Left forelimb (tissue), 1 donor: Measurements from ENCODE around the gene SHISA6.

ENCODE experiments used
- DNase-seq: peaks from one replicate; pipeline ENCODE4 v3.0.0-alpha.2; 2018; ENCODE audit warnings: low spot score

SHISA6 gene

DNA sequence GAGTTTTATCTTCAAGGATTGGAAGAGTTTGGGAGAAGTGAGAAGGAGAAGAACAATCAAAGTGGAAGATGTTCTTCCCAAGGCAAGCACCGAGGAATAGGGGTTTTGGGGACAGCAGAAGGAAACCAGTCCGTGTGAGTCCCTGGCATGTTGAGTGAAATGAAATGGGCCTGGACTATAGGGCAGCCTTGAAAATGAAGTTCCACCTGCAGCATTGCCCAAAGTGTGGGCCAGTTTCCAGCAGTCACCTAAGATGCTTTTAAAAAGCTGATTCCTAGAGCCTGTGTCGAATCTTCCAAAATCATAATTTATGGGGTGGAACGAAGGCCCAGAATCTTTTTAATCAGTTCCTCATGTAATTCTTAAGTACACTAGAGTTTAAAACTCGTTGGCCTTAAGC is 297.4 kb downstream of the SHISA6 start:
- no peak for DNase-seq

DNA sequence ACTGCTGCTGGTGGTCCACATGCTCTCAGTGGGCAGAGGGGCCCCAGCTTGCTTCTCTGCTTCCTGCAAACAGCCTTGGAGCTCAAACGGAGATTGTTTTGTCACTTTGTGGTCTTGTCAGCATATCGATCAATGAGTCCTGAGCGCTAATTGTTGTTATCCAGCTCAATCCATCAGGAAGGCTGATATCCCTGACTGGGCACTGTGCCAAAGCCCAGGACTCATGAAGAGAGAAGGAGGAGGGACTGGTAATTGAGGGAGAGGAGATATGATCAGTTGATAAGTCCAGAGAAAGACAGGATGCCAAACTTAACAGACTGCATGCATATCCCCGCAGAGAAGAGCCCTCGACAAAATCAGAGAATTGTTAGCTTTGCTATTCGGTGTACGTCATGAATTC is 298.6 kb downstream of the SHISA6 start:
- DNase-seq, result no peak

GRCh38 chr17:11545002-11545401 is 304.0 kb downstream of the SHISA6 start:
- no peak for DNase-seq

- DNase-seq, result no peak
Measured at GRCh38 chr17:11545696-11546095, 304.7 kb downstream of the SHISA6 start.

DNA sequence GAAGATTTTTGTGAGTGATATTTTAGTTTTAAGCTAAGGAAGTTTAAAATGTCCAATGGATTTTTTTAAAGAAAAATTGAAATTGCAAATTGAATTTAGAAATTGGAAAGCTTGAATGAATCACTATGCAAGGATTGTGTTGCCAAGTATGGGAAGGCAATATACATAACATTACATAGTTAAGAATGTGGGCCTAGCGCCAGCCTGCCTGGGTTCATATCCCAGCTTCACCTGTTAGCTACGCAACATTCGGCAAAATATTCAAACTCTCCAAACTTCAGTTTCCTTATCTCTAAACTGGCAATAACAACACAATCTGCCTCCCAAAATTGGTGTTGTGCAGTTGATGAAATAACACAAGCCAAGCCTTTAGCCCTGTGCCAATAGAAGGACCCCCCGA is 306.8 kb downstream of the SHISA6 start:
- DNase-seq, result no peak

DNA sequence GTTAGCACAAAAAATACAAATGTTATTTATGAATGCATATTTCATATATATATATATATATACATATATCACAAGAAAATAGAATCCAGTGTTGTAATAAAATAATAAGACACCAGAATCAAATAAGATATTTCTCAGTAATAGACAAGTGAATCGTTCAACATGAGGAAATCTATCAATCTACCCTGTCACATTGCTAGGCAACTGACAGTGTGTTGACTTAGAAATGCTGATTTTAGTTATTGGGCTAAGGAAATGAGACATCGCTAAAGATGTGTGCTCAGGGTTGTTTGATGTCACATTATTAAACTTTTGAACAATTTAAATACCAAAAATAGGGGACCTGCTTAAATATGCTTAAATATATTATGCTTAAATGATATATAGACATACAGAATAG is 307.4 kb downstream of the SHISA6 start:
- DNase-seq, result no peak

DNA sequence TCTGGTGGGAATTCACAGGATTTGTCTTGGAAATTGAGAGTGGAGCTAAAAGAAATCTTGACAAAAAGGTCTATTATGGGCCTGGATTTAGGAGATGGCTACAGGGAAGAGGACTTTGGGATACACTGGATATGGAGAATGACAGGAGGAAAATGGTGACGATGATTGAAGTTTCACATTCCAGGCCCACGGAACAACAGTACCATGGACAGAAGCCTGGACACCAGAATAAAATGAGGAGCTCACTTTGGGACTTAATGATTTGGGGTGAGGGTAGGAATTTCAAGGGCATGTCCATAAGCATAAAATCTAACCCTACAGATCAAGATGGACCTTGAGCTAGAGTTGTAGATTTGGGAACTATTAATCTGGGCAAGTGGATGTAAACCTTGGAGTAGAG is 309.4 kb downstream of the SHISA6 start:
- DNase-seq, result no peak

- no peak for DNase-seq
Measured at GRCh38 chr17:11551442-11551841, 310.4 kb downstream of the SHISA6 start.

DNA sequence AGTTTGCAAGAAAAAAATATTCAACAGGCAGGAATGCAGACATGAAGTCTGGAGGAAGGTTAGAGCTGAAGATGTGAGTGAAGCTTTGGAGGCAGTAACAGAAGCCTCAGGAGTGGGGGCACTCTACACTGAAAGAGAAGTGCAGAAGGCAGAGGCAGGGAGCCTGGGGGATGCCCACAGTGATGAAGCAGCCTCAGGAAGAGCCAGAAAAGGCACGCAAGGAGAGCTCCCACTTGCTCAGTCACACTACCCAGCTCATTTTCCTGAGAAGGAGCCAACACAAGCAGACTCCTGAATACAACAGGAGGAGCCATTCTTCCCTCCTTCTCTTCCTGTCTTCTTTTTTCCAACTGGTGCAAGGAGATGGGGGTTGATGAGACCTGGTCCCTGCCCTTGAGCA is 312.1 kb downstream of the SHISA6 start:
- DNase-seq, result no peak

DNA sequence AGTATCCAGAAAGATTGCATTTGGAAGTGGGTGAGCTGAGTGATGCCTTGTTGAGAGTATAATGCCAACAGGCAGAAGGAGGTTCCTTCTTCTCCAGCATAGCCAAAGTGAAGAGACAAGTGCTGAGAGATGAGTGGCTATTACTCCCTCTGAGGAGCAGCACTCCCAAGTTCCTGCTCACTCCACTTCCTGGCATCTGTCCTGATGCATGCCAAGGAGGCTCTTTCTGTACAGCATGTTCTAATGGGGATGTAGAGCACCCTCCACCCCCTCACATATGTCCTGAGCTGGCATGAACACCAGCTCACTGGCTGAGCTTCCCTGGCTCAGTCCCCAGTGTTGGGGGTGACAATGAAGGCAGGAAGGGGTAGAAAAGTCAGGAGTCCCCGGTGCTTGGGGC is 313.0 kb downstream of the SHISA6 start:
- DNase-seq, result no peak

- DNase-seq, result no peak
Measured at GRCh38 chr17:11554542-11554941, 313.5 kb downstream of the SHISA6 start.

- no peak for DNase-seq
Measured at GRCh38 chr17:11555530-11555929, 314.5 kb downstream of the SHISA6 start.

DNA sequence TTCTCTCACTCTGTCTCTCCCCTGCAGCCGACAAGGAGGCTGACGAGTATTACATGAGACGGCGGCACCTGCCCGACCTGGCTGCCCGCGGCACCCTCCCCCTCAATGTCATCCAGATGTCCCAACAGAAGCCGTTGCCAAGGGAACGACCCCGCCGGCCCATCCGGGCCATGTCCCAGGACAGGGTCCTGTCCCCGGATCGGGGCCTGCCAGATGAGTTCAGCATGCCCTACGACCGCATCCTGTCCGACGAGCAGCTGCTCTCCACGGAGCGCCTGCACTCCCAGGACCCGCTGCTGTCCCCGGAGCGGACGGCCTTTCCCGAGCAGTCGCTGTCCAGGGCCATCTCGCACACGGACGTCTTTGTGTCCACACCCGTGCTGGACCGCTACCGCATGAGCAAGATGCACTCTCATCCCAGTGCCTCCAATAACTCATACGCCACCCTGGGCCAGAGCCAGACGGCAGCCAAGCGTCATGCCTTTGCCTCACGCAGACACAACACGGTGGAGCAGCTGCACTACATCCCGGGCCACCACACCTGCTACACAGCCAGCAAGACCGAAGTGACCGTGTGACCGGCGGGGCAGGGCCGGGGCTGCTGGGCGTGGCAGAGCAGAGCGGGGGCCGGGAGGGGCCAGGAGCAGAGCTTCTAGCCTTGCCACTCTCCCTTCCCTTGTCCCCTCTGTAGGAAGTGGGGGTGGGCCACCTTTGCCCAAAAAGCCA is 316.9 kb downstream of the SHISA6 start:
- no peak for DNase-seq

GRCh38 chr17:11558681-11559234 is 317.7 kb downstream of the SHISA6 start:
- no peak for DNase-seq

DNA sequence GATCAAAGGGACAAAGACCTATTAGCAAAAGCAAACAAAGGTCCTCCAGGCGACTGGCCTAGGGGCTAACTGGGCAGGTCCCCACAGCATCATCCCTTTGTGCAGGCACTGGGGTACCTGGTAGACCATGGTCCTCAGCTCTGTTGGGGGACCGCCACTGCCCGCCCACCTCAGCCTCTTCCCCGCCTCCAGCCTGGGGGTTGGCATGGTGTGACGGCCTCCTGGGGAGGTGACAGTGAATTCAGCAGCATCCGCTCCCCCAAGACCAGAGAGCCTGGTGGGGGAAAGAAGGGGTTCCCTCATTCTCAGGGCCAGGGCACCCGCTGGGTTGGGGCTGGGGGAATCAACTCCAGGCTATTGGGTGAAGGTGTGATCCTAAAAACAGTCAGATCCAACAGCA is 318.6 kb downstream of the SHISA6 start:
- no peak for DNase-seq

- DNase-seq, result no peak
Measured at GRCh38 chr17:11561281-11561680, 320.3 kb downstream of the SHISA6 start.

GRCh38 chr17:11561702-11562101 is 320.7 kb downstream of the SHISA6 start:
- no peak for DNase-seq

- peak; percentile 77 for DNase-seq
Measured at GRCh38 chr17:11564589-11565380, 323.8 kb downstream of the SHISA6 start.

- no peak for DNase-seq
Measured at GRCh38 chr17:11565591-11565990, 324.6 kb downstream of the SHISA6 start.

- DNase-seq, result no peak
Measured at GRCh38 chr17:11578998-11579397, 338.0 kb downstream of the SHISA6 start.

DNA sequence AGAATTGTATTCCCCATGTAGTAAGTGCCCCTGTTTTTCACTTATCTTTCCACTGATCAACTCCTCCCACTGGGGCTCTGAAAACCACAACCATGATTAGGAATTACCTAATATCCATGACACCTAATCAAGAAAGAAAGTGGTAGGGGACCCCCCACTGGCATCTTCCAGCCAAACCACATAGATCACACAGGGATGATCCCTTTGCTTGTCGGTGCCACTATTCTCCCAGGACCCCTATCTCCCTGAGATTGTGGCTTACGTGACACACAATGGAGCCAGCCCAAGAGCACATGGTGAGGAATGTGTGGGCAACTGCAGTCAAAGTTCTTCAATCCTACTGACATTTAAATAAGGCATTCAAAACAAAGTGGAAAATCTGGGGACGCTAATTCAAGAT is 339.7 kb downstream of the SHISA6 start:
- no peak for DNase-seq

DNA sequence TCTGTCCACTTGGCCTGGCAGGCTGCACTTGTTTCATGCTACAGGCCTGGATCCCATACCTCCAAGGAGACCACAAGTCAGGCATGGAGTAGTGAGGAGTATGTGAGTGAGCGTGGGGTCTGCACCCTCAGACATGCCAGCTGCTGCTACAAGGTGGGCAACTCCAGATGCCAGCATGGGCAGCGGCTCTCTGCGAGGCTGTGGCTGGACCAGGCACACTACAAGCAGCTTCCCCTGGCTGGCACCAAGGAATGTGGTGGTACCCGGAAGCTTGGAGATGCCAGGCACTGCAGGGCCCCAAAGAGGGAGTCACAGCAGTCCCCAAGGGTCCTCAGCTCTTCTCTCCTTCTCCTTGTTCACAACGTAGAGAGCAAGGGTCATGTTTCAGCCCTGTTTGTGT is 341.2 kb downstream of the SHISA6 start:
- no peak for DNase-seq

DNA sequence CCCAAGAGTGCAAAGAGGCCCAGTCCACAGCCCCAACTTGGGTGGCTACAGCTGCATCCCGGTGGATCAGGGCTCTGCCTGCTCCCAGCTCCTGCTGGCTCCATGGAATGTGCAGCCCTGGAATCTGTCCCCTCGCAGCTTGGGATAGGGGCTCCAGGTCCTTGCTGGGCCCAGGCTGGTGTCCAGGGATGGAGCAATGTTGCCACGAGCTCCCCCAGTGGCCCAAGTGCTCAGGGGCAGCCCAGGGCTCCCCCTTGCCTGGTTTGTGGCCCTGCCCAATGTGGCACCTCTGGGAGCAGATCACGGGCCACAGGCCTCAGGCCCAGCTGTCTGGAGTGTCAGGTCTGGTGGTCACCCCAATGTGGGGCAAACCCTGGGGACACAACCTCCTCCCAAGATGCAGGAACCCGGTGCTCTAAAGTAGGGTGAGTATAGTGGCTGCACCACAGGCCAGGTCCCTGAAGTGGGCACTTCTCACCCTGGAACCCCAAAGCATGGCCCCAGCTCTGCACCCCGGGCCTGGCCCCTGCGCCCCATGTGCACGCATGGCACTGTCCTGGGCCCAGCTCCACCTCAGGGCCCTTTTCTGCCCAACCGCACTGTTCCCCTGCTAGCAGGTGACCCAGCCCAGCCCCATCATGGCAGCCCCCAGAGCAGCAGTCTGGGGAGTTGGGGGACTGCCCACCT is 342.4 kb downstream of the SHISA6 start:
- no peak for DNase-seq
